Body of pancreas (tissue), 4 donors: Measurements from ENCODE around the gene BEAN1. TPM values are rescaled to one million over a fixed set of nuclear protein-coding genes. Genes with fewer than 3 reads are reported as not detected.

Experiments
- ATAC-seq: fragments of 150-250 bp; one replicate; pipeline ENCODE4 v1.9.1; 2016
- DNase-seq, 4 donors: peaks; one replicate each; pipeline ENCODE4 v3.0.0-alpha.2; 2019
- H3K27ac ChIP-seq, 4 donors: fragments of 200-600 bp; sonication (generic); 1 replicate in 3 of 4; 2 replicates in 1 of 4; pipeline versions ENCODE4 v1.5.1 to v1.6.1; 2016 to 2019; ENCODE audit warnings: mild to moderate bottlenecking in 1 of 4, mixed read lengths in 1 of 4, moderate library complexity in 1 of 4
- H3K27me3 ChIP-seq, 2 donors: fragments of 200-600 bp; sonication (generic); one replicate each; pipeline ENCODE4 v1.6.0; 2016; ENCODE audit warnings: mild to moderate bottlenecking in 1 of 2
- H3K36me3 ChIP-seq, 2 donors: fragments of 200-600 bp; sonication (generic); replicated peaks in 1 of 2; 2 replicates each; pipeline ENCODE4 v1.5.1; 2016; ENCODE audit warnings: low read depth in 2 of 2; ENCODE audit not compliant: insufficient read depth in 1 of 2
- H3K4me1 ChIP-seq: fragments of 200-600 bp; sonication (generic); one replicate; pipeline ENCODE4 v1.6.0; 2016
- H3K4me3 ChIP-seq, 2 donors: fragments of 200-600 bp; sonication (generic); 1 replicate in 1 of 2; 2 replicates in 1 of 2; pipeline ENCODE4 v1.5.1; 2016 to 2019
- H3K9me3 ChIP-seq, 3 donors: fragments of 200-600 bp; sonication (generic); 1 replicate in 2 of 3; 2 replicates in 1 of 3; pipeline ENCODE4 v1.5.1; 2016
- POLR2A ChIP-seq, 3 donors: fragments of 450-650 bp; IDR thresholded peaks; one replicate each; pipeline ENCODE4 v1.6.1; 2016; ENCODE audit warnings: antibody characterized with exemption in 3 of 3, mild to moderate bottlenecking in 2 of 3
- WGBS, 2 donors: methylation state at CpG; one replicate each; pipeline ENCODE4 v1.1.5; 2017; 5-methylcytosine and 5-hydroxymethylcytosine counted together
- intact Hi-C: fragments of 100-400 bp; cut with DNase I; formaldehyde crosslinking; loops from one replicate; pipeline ENCODE4 v1.15.1; 2023
- total RNA-seq, 2 donors: library from RNA; depleted of rRNA; stranded (reverse); fragments of >200 nt; gene quantifications; one replicate each; pipeline ENCODE4 v1.1.0, GENCODE V29; 2016
- TF ChIP-seq, protein P1 (sequence below), 7 experiments: fragments of 450-650 bp in 4 of 7; fragments of 200-600 bp in 3 of 7; sonication (generic) in 3 of 7; IDR thresholded peaks; one replicate each; pipeline ENCODE4 v1.5.1; 2016 to 2019; ENCODE audit warnings: antibody characterized with exemption in 7 of 7

The BEAN1 gene
- total RNA-seq, 2 donors from 2014 or later, result not detected

DNA sequence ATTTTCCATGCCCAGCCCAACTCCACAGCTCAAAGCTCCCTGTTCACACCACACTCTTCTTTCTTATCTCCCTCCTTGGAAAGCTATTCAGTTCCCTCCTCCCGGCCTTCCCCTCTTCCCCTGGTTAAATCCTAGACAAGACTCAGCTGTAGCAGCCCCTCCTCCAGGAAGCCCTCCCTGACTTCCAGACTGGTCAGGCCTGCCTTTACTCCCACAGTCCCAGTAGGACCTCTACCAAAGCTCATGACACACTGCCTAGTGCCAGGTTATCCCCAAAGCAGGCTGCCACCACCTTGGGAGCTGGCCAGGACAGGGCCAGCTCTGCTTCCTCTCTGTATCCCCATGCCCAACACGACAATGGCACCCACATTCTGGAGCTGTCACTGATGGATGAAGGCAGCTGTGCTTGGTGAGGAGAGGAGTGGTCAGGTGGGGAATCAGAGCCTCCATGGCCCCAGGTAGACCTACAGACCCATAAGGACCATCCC, 50.0 kb downstream of the BEAN1 start:
- intact Hi-C loops, result no loop called here
- ATAC-seq (no peak), DNase-seq (no peak)
- H3K4me1 ChIP-seq, result peaks cover 6% of the 10 kb centered on the region
- no peak overlapping the region for H3K4me3 ChIP-seq
- no peaks in the 10 kb centered on the region for H3K9me3 ChIP-seq
- TF ChIP-seq, protein P1, sequence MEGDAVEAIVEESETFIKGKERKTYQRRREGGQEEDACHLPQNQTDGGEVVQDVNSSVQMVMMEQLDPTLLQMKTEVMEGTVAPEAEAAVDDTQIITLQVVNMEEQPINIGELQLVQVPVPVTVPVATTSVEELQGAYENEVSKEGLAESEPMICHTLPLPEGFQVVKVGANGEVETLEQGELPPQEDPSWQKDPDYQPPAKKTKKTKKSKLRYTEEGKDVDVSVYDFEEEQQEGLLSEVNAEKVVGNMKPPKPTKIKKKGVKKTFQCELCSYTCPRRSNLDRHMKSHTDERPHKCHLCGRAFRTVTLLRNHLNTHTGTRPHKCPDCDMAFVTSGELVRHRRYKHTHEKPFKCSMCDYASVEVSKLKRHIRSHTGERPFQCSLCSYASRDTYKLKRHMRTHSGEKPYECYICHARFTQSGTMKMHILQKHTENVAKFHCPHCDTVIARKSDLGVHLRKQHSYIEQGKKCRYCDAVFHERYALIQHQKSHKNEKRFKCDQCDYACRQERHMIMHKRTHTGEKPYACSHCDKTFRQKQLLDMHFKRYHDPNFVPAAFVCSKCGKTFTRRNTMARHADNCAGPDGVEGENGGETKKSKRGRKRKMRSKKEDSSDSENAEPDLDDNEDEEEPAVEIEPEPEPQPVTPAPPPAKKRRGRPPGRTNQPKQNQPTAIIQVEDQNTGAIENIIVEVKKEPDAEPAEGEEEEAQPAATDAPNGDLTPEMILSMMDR (IDR thresholded peaks at IDR 0.05), result no peak
- TF ChIP-seq POLR2A (IDR thresholded peaks at IDR 0.05), result no peak
- H3K36me3 ChIP-seq, result no peaks in the 10 kb centered on the region
- H3K27ac ChIP-seq, result no peak overlapping the region
- 42 to 43% methylated on average over 2 of the region's 2 CpGs for WGBS, 2 donors
- no peaks in the 10 kb centered on the region for H3K27me3 ChIP-seq

GRCh38 chr16:66478733-66479511, 51.8 kb downstream of the BEAN1 start:
- intact Hi-C loops, result no loop called here
- H3K36me3 ChIP-seq, result no peaks in the 10 kb centered on the region
- 19 to 20% methylated on average over 9 to 10 of the region's 10 CpGs for WGBS, 2 donors
- H3K9me3 ChIP-seq, result no peaks in the 10 kb centered on the region
- ATAC-seq, result peak; percentile 72
- H3K27me3 ChIP-seq, result no peaks in the 10 kb centered on the region
- DNase-seq, result peak; percentile 79 to 86 (median 80)
- no peak overlapping the region for H3K27ac ChIP-seq
- TF ChIP-seq POLR2A (IDR thresholded peaks at IDR 0.05), result no peak
- TF ChIP-seq, protein P1 (IDR thresholded peaks at IDR 0.05), result peak; percentile 60 to 83 (median 74)
- peaks cover 6% of the 10 kb centered on the region for H3K4me1 ChIP-seq
- no peak overlapping the region for H3K4me3 ChIP-seq

DNA sequence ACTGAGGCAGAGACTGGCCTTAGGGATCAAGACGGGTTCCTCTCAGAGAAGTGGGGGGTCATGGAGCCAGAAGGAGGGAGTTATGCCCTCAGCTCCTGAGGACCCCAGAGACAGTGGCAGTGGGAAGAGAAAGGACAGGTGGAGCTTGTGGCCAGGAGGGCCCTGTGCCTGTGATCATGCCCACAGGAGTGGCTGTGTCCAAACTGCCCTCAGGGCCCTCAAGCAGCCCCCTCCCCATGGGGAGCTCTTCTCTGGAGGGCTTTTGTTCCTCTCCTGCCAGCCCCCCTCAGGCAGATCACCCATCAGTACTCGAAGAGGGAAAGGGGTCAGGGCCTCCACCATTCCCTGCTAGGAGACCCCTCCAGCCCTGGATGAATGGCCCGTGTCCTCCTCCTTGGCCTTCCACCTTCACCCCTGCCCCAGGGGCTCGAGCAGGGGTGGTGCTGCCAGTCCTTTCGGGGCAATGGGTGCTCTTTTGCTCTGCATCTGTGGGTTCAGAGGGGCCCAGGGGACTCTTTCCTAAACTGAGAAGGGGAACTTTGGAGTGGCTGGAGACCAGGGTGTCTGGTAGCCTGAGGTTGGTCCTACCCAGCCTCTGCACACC, 52.7 kb downstream of the BEAN1 start:
- no peaks in the 10 kb centered on the region for H3K27me3 ChIP-seq
- 43 to 62% methylated on average over 3 to 5 of the region's 5 CpGs for WGBS, 2 donors
- TF ChIP-seq, protein P1 (IDR thresholded peaks at IDR 0.05), result no peak
- TF ChIP-seq POLR2A (IDR thresholded peaks at IDR 0.05), result no peak
- intact Hi-C loops, result loop anchor here (10.0 kb wide), 2 partner anchors 65 to 75 kb away; no protein-coding TSS in a partner anchor
- H3K4me1 ChIP-seq, result peaks cover 6% of the 10 kb centered on the region
- no peak overlapping the region for H3K27ac ChIP-seq
- H3K9me3 ChIP-seq, result no peaks in the 10 kb centered on the region
- H3K36me3 ChIP-seq, result no peaks in the 10 kb centered on the region
- no peak for ATAC-seq
- H3K4me3 ChIP-seq, result no peak overlapping the region
- no peak for DNase-seq

- intact Hi-C loops, result loop anchor here (10.0 kb wide), 2 partner anchors 64 to 76 kb away; no protein-coding TSS in a partner anchor
- no peak for ATAC-seq
- WGBS, 2 donors, result 58 to 63% methylated on average over 10 to 25 of the region's 25 CpGs
Measured at GRCh38 chr16:66480265-66481080, 53.4 kb downstream of the BEAN1 start.

More at GRCh38 chr16:66480265-66481080, 53.4 kb downstream of the BEAN1 start:
- Histone ChIP-seq H3K27me3 (no peaks in the 10 kb centered on the region), H3K9me3 (no peaks in the 10 kb centered on the region), H3K36me3 (no peaks in the 10 kb centered on the region), H3K27ac (no peak overlapping the region), H3K4me1 (peaks cover 6% of the 10 kb centered on the region), H3K4me3 (no peak overlapping the region)
- no peak for TF ChIP-seq POLR2A (IDR thresholded peaks at IDR 0.05)
- TF ChIP-seq, protein P1 (IDR thresholded peaks at IDR 0.05), result no peak
- no peak for DNase-seq
